ENCODE measurements around the gene MED27. TPM values are rescaled to one million over a fixed set of nuclear protein-coding genes. Genes with fewer than 3 reads are reported as not detected.
A peak's percentile ranks its signal among the peaks of the same experiment; 100 is the strongest.

The MED27 gene
- total and polyA plus RNA-seq, 2 of the 4 experiments (the other 2 are of a cell fraction), result 50.2 to 63.4 TPM

DNA sequence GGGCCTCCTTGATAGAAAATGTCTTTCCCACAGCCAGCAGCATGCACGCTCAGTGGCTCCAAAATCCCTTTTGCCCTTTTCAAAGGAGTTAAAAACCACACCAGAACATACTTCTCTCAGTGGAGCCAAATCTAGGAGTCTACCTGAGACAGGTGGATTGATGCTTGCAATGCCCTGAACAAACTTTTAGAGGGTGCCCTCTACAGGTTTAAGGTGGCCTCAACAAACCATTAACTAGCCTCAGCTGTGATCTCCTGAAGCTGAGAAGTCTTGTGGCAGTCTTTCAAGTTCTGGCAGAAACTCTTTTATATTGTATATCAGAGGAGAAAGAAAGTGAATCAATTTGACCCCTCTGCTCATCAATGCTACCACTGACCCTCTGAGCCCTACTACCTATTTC is 125.4 kb downstream of the MED27 start:
- Histone ChIP-seq H3K36me3 (ENCODE audit: control insufficient read depth, insufficient read depth, low read length) (no peaks in the 10 kb centered on the region), H4K20me1 (ENCODE audit: insufficient read depth, low read length) (peaks cover 15% of the 10 kb centered on the region; the same call in 1 of the 2 replicates), H2AFZ (replicated peaks; ENCODE audit: low read length, poor library complexity) (no peak overlapping the region), H3K18ac (ENCODE audit: low read depth, low read length) (no peak overlapping the region), H3K4ac (ENCODE audit: low read depth, low read length) (no peak overlapping the region), H4K8ac (ENCODE audit: low read depth in 2 of 2, low read length in 2 of 2) (no peak overlapping the region), H3K27me3 (ENCODE audit: control insufficient read depth, insufficient read depth, low read length) (no peaks in the 10 kb centered on the region), H3K23ac (ENCODE audit: low read depth, low read length) (no peak overlapping the region), H2BK15ac (ENCODE audit: low read depth, low read length) (no peak overlapping the region), H3K9ac (ENCODE audit: low read depth, low read length) (no peak overlapping the region), H2BK20ac (ENCODE audit: low read depth, low read length) (no peak overlapping the region), H3K79me1 (ENCODE audit: low read depth in 1 of 2, low read length in 2 of 2) (peaks cover 0 to 26% of the 10 kb centered on the region in 2 experiments; a peak in 3 of 4 replicates), H3K4me2 (ENCODE audit: low read depth, low read length) (no peak overlapping the region), H3K4me3 (ENCODE audit: insufficient read depth, low read depth, low read length) (no peak overlapping the region), H2AK5ac (ENCODE audit: low read depth, low read length) (no peak overlapping the region), H2BK5ac (ENCODE audit: low read depth, low read length, poor library complexity, severe bottlenecking) (no peak overlapping the region), H3K9me3 (ENCODE audit: control insufficient read depth, insufficient read depth, low read length) (no peaks in the 10 kb centered on the region), H3K4me1 (ENCODE audit: control insufficient read depth, insufficient read depth, low read length) (peaks cover 4% of the 10 kb centered on the region), H4K5ac (ENCODE audit: low read depth, low read length) (no peak overlapping the region), H4K91ac (ENCODE audit: insufficient read depth, low read depth, low read length) (no peak overlapping the region), H2AK9ac (replicated peaks; ENCODE audit: low read depth, low read length, poor library complexity) (no peak overlapping the region), H3K27ac (ENCODE audit: insufficient read depth, low read length) (no peak overlapping the region), H3K56ac (ENCODE audit: extremely low read depth, insufficient read depth, low read length) (no peak overlapping the region), H3K9me1 (ENCODE audit: insufficient read depth, low read length) (peaks cover 19% of the 10 kb centered on the region), H3K14ac (replicated peaks; ENCODE audit: low read depth, low read length) (no peak overlapping the region), H2BK120ac (ENCODE audit: low read depth, low read length) (no peak overlapping the region)
- intact Hi-C loops (cut with micrococcal nuclease) (no loop called here), dilution Hi-C loops (cut with HindIII; ENCODE audit: low sequenced_read_pairs, unreplicated experiment) (no loop called here), in situ Hi-C loops (cut with MboI; ENCODE audit: low sequenced_read_pairs) (no loop called here)
- BruUV-seq (replicated peaks), result no TSS peak
- no peak for TF ChIP-seq RCOR1 (IDR thresholded peaks at IDR 0.05; ENCODE audit: insufficient replicate concordance, low read length)
- TF ChIP-seq, protein P1, sequence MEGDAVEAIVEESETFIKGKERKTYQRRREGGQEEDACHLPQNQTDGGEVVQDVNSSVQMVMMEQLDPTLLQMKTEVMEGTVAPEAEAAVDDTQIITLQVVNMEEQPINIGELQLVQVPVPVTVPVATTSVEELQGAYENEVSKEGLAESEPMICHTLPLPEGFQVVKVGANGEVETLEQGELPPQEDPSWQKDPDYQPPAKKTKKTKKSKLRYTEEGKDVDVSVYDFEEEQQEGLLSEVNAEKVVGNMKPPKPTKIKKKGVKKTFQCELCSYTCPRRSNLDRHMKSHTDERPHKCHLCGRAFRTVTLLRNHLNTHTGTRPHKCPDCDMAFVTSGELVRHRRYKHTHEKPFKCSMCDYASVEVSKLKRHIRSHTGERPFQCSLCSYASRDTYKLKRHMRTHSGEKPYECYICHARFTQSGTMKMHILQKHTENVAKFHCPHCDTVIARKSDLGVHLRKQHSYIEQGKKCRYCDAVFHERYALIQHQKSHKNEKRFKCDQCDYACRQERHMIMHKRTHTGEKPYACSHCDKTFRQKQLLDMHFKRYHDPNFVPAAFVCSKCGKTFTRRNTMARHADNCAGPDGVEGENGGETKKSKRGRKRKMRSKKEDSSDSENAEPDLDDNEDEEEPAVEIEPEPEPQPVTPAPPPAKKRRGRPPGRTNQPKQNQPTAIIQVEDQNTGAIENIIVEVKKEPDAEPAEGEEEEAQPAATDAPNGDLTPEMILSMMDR (conservative IDR thresholded peaks at IDR 0.05; ENCODE audit: low read depth, low read length), result 0 out of 2 replicates have a peak, but pooled peaks have one; percentile 7
- ChIA-PET POLR2A (ENCODE audit: unreplicated experiment) (no interaction called here), CTCF (interaction anchor here (0.6 to 0.7 kb wide), 2 partner anchors 173 to 202 kb away, joined by 3 to 4 read pairs; no protein-coding TSS in a partner anchor)
- DNase-seq, result no peak
- WGBS, 2 experiments (ENCODE audit: extremely low coverage in 2 of 2, insufficient read length in 1 of 2), result no CpG with 5 or more reads among the region's 1 CpG
- no peak for ATAC-seq (ENCODE audit: low read depth)
